Thyroid gland (tissue), 4 donors: ENCODE measurements around the gene MRPS33.

Source experiments
- POLR2A ChIP-seq, 2 donors: fragments of 450-650 bp; IDR thresholded peaks; one replicate each; pipeline ENCODE4 v1.6.1; 2017; ENCODE audit warnings: antibody characterized with exemption in 2 of 2, mild to moderate bottlenecking in 2 of 2, moderate library complexity in 1 of 2
- TF ChIP-seq, protein P1 (sequence below), 6 experiments: fragments of 200-600 bp in 3 of 6; fragments of 450-650 bp in 3 of 6; sonication (generic) in 3 of 6; IDR thresholded peaks; one replicate each; pipeline ENCODE4 v1.5.1; 2016 to 2019; ENCODE audit warnings: antibody characterized with exemption in 6 of 6, mild to moderate bottlenecking in 2 of 6, inconsistent platforms in 1 of 6, moderate library complexity in 1 of 6

DNA sequence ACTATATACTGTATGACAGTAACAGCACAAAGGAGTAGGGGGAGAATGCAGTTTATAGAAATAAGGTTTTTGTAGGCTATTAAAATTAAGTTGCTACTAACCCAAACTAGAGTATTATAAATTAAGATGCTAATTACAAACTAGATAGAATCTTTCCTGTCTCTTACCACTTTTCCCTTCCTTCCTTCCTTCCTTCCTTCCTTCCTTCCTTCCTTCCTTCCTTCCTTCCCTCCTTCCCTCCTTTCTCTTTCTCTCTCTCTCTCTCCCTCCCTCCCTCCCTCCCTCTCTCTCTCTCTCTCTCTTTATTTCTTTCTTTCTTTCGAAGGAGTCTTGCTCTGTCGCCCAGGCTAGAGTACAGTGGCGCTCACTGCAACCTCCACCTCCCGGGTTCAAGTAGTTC, 53.6 kb downstream of the MRPS33 start:
- TF ChIP-seq, protein P1, sequence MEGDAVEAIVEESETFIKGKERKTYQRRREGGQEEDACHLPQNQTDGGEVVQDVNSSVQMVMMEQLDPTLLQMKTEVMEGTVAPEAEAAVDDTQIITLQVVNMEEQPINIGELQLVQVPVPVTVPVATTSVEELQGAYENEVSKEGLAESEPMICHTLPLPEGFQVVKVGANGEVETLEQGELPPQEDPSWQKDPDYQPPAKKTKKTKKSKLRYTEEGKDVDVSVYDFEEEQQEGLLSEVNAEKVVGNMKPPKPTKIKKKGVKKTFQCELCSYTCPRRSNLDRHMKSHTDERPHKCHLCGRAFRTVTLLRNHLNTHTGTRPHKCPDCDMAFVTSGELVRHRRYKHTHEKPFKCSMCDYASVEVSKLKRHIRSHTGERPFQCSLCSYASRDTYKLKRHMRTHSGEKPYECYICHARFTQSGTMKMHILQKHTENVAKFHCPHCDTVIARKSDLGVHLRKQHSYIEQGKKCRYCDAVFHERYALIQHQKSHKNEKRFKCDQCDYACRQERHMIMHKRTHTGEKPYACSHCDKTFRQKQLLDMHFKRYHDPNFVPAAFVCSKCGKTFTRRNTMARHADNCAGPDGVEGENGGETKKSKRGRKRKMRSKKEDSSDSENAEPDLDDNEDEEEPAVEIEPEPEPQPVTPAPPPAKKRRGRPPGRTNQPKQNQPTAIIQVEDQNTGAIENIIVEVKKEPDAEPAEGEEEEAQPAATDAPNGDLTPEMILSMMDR (IDR thresholded peaks at IDR 0.05): no peak
- TF ChIP-seq POLR2A (IDR thresholded peaks at IDR 0.05): no peak
